IPS-18c (cell line): ENCODE data around the gene RHEB.

Source experiments
- H3K4me3 ChIP-seq: 2 replicates; pipeline ENCODE4 v1.7.0; 2013; ENCODE audit warnings: low read depth, mild to moderate bottlenecking, low read length, moderate library complexity; ENCODE audit not compliant: insufficient read depth
- H3K9me3 ChIP-seq: one replicate; pipeline ENCODE4 v1.6.1; 2013; ENCODE audit warnings: mild to moderate bottlenecking, low read length, moderate library complexity; ENCODE audit not compliant: control insufficient read depth, insufficient read depth

The RHEB gene

GRCh38 chr7:151489498-151489897 is 30.2 kb downstream of the RHEB start:
- Histone ChIP-seq H3K9me3 (no peaks in the 10 kb centered on the region), H3K4me3 (no peak overlapping the region)

- Histone ChIP-seq H3K4me3 (no peak overlapping the region), H3K9me3 (no peaks in the 10 kb centered on the region)
Measured at GRCh38 chr7:151488096-151488495, 31.6 kb downstream of the RHEB start.

GRCh38 chr7:151487228-151487627 is 32.5 kb downstream of the RHEB start:
- no peak overlapping the region for H3K4me3 ChIP-seq
- no peaks in the 10 kb centered on the region for H3K9me3 ChIP-seq

- Histone ChIP-seq H3K9me3 (no peaks in the 10 kb centered on the region), H3K4me3 (no peak overlapping the region)
Measured at GRCh38 chr7:151486074-151486473, 33.6 kb downstream of the RHEB start.

- Histone ChIP-seq H3K9me3 (no peaks in the 10 kb centered on the region), H3K4me3 (no peak overlapping the region)
Measured at GRCh38 chr7:151484971-151485707, 34.6 kb downstream of the RHEB start.

GRCh38 chr7:151483711-151483983 is 36.0 kb downstream of the RHEB start:
- Histone ChIP-seq H3K9me3 (no peaks in the 10 kb centered on the region), H3K4me3 (no peak overlapping the region)

GRCh38 chr7:151482883-151483710 is 36.6 kb downstream of the RHEB start:
- no peaks in the 10 kb centered on the region for H3K9me3 ChIP-seq

GRCh38 chr7:151481650-151482505 is 37.8 kb downstream of the RHEB start:
- Histone ChIP-seq H3K4me3 (no peak overlapping the region), H3K9me3 (no peaks in the 10 kb centered on the region)

More at GRCh38 chr7:151482883-151483710, 36.6 kb downstream of the RHEB start:
- no peak overlapping the region for H3K4me3 ChIP-seq

- H3K9me3 ChIP-seq: no peaks in the 10 kb centered on the region
- H3K4me3 ChIP-seq: no peak overlapping the region
Measured at GRCh38 chr7:151477867-151478266, 41.8 kb downstream of the RHEB start.

- Histone ChIP-seq H3K4me3 (no peak overlapping the region), H3K9me3 (no peaks in the 10 kb centered on the region)
Measured at GRCh38 chr7:151472644-151473380, 46.9 kb downstream of the RHEB start.

GRCh38 chr7:151470711-151471110 is 49.0 kb downstream of the RHEB start:
- H3K9me3 ChIP-seq: no peaks in the 10 kb centered on the region
- no peak overlapping the region for H3K4me3 ChIP-seq

- H3K4me3 ChIP-seq: no peak overlapping the region
- H3K9me3 ChIP-seq: no peaks in the 10 kb centered on the region
Measured at GRCh38 chr7:151469281-151469680, 50.4 kb downstream of the RHEB start.

GRCh38 chr7:151468217-151469018 is 51.3 kb downstream of the RHEB start:
- Histone ChIP-seq H3K9me3 (no peaks in the 10 kb centered on the region), H3K4me3 (no peak overlapping the region; the same call in 1 of the 2 replicates)

GRCh38 chr7:151465169-151465568 is 54.5 kb downstream of the RHEB start:
- no peak overlapping the region for H3K4me3 ChIP-seq
- H3K9me3 ChIP-seq: no peaks in the 10 kb centered on the region

- Histone ChIP-seq H3K9me3 (peaks cover 2% of the 10 kb centered on the region), H3K4me3 (no peak overlapping the region)
Measured at GRCh38 chr7:151462306-151462779, 57.4 kb downstream of the RHEB start.

- no peak overlapping the region for H3K4me3 ChIP-seq
- peaks cover 2% of the 10 kb centered on the region for H3K9me3 ChIP-seq
Measured at GRCh38 chr7:151461942-151462230, 57.8 kb downstream of the RHEB start.
